C4-2B (cell line): Measurements from ENCODE around the gene ZFTA.

Experiments used
- ZFX ChIP-seq: fragments of 450-650 bp; IDR thresholded peaks from 2 replicates; pipeline ENCODE4 v1.6.1; 2017
- TF ChIP-seq, protein P1 (sequence below): fragments of 450-650 bp; conservative IDR thresholded peaks from 2 replicates; pipeline ENCODE4 v1.5.1; 2017; ENCODE audit warnings: mild to moderate bottlenecking

DNA sequence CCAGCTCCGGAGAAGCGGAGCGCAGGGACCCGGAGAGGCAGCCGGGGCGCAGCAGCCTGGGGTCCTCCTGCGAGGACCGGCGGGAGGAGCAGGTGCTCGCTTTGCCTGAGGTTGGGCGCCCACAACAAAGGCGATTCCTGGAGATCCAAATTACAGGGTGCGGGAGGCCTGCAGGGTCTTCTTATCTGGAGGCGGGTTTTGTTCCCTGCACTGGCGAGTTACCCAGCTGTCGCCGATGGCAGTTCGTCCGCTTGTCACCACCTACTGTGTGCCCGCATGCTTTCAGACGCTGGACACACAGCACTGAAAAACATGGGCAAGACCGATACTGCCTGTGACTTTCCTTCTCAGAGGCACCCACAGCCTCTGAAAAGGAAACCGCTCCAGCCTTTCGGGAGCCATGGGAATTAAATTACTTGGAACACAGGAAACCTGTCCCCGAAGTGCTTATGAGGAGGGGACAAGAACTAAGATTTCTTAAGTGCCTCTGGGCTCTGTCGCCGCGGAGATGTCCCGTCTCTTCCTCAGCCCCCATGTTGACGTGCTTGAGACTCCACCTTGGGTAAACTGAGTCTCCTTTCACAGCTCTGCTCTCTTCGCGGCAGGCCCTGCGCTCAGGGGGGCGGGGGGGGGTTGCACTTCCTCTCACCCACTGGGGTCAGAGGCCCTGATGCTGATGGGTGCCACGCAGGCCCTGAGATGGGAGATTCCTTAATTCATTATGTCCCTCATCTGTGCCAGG lies 1.3 kb upstream of the ZFTA start:
- TF ChIP-seq, protein P1, sequence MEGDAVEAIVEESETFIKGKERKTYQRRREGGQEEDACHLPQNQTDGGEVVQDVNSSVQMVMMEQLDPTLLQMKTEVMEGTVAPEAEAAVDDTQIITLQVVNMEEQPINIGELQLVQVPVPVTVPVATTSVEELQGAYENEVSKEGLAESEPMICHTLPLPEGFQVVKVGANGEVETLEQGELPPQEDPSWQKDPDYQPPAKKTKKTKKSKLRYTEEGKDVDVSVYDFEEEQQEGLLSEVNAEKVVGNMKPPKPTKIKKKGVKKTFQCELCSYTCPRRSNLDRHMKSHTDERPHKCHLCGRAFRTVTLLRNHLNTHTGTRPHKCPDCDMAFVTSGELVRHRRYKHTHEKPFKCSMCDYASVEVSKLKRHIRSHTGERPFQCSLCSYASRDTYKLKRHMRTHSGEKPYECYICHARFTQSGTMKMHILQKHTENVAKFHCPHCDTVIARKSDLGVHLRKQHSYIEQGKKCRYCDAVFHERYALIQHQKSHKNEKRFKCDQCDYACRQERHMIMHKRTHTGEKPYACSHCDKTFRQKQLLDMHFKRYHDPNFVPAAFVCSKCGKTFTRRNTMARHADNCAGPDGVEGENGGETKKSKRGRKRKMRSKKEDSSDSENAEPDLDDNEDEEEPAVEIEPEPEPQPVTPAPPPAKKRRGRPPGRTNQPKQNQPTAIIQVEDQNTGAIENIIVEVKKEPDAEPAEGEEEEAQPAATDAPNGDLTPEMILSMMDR = no peak
- TF ChIP-seq ZFX = no peak
